Measurements from ENCODE around the gene GRID2.

The GRID2 gene

DNA sequence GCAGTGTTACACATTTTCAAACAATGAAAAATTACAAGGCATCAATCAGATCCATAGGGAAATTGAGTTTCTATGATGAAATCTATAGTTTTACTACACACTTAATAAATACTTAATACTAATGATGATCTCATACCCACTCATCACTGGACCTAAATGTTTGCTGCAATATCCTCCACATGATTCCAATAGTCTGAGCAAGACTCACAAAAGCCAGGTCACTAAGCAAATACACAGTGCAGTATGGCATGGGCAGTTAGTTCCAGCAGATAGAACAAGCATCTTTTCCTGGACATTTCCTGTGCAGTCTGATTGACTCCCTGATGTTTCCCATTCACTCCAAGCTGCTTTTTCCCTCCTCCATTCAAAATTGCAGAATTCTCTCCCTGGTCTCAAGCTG is 1415.8 kb downstream of the GRID2 start:
- DNase-seq, result no peak

DNA sequence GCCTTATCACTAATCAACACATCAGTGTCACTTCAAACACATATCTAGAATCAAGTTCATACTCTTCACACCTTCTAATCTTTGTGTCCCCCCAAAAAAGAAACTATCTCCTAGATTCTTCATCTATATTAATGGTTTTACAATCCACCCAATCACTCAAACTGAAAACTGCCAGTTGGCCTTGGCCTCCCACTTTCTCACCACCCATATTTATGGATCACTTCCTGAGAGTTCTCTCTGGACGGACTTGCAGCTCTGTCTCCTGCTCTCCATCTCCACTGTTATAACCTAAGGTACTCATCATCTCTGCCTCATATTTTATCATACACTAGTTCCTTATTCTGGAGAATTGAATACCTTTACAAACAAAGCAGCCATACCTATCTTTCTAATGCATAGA is 1418.7 kb downstream of the GRID2 start:
- DNase-seq, result no peak

DNA sequence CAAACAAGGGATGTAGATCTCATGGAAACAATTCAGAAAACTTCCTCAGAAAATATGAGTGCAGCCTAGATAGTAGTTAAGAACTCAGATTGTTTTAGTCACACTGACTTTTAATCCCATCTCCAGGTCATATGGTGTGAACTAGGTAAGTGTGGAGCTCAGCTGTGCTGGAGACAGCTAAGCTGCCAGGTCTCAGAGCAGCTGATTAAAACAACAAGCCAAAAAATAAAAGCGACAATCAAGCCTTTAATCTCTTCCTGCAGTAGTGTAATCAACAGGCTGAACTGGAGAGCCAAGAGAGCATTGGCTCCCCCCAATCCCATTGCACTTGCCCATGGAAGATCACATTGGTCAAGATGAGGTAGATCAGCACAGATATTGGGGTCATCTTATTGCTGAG is 1426.5 kb downstream of the GRID2 start:
- DNase-seq, result no peak

DNA sequence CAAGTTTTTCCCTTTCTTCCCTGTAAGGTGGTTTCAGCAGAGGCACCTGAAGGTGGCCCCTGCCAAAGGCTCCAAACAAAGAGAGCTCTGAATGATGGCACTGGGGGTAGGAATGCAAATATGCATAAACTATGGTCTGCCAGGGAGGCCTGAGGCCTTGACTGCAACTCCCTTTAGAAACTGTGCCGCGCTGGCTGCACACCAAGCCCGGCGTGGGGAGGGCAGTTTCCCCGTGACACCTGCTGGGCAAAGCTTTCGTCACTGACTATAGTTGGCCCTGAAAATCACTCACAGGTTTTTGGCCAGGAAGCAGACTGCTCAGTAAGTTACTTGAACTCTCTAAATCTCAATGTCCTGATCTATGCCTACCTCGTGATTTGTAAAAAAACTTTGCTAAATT is 1427.0 kb downstream of the GRID2 start:
- no peak for DNase-seq

DNA sequence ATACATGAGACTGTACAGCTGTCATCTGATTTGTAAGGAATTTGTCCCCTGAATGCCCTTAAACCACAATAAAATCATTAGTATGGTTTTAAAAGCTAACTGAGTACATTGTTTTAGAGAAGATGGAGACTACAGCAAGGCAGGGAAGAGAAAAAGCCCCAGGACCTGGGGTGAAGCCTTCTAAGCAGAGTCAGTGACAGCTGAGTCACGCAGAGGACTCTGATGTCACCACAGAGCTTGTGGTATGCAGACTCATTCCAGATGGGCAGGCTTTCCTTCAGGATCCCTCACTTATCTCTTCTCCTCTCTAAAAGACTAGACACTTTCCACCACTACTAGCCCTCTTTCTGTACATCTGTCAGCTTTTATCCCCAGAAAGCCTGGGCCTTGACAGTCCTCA is 1427.7 kb downstream of the GRID2 start:
- no peak for DNase-seq

DNA sequence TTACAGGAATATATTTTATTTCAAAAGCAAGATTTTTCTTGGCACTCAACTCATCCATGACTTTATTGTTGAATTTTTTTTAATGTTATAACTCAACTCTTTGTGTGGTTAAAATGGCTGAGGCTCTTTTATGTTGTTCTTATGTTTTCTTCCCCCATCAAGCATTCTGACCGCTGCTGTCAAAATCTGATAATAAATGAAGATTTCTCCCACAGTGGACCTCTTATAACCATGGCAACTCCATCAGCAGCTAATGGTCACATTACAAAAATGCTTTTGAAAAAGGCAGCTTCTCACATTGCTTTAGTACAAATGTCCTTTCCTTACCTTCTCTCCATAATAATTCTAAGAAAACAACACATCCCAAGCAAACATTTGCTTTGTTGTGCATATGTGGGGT is 1428.7 kb downstream of the GRID2 start:
- no peak for DNase-seq

DNA sequence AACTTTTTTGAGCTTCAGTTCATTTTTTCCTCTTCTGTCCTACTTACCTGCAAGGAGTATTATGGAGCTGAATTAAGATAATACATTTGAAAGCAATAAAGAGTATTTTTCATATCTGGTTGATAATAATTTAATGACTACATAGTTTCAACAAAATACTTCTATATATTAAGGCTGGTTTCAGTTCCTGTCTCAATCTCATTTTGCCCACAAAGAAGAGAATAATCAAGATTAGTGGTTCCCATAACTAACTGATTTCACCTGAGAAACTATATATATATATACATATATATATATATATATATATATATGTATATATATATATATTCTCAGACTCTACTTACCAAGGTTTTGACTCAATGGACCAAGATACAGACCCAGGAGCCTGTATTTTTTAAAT is 1437.1 kb downstream of the GRID2 start:
- DNase-seq, result no peak

DNA sequence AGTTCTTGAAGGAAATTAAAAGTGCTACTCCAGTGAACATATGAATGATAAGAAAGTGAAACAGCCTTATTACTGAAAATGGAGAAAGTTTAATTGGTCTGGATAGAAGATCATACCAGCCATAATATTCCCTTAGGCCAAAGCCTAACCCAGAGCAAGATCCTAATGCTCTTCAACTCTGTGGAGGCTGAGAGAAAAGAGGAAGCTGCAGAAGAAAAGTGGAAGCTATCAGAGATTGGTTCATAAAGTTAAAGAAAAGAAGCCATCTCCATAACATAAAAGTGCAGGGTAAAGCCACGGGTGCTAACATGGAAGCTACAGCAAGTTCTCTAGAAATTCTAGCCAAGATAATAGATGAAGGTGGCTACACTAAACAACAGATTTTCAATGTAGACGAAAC is 1439.3 kb downstream of the GRID2 start:
- no peak for DNase-seq

DNA sequence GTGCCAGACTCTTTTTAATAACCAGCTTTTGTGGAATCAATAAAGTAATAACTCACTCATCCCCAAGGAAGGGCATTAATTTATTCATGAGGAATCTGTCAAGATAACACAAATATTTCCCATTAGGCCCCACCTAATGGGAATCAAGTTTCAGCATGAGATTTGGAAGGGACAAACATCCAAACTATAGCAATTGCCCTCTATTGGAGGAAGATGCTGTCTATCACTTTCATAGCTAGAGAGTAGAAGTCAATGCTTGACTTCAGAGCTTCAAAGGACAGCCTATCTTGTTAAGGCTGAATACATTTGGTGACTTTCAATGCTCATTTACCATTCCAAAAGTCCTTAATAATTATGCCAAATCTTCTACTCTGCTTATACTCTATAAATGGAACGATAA is 1439.9 kb downstream of the GRID2 start:
- no peak for DNase-seq

DNA sequence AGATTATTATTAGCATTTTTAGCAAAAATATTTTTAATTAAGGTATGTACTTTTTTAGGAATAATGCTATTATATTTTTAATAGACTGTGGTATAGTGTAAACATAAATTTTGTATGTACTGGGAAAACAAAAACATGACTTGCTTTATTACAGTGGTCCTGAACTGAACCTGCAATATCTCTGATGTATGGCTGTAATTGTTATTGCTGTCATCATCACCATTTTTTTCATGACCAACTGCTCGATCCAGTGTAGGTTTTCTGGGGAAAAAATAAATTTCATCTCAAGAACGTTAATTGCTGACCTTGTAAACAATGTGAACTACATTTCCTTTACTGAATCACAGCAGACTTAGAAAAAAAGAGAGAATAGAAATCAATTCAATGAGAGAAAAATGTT is 1441.2 kb downstream of the GRID2 start:
- no peak for DNase-seq

DNA sequence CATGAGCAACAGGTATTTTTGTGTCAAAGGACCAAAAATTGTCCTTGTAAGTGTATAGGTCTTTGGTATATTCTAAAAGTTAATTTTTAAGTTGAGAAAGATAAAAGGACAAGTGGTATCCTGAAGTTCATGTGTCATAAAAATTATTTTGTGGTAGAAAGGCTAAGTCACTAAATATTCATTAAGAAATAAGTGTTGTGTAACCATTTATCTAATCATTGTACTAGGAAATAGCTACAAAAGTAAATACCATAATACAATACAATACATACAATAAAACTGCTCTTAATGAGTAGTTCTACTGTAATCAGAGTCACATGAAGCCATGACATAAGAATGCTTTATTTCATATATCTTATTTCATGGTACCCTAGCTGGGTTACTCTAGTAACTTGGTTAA is 1442.3 kb downstream of the GRID2 start:
- DNase-seq, result no peak

DNA sequence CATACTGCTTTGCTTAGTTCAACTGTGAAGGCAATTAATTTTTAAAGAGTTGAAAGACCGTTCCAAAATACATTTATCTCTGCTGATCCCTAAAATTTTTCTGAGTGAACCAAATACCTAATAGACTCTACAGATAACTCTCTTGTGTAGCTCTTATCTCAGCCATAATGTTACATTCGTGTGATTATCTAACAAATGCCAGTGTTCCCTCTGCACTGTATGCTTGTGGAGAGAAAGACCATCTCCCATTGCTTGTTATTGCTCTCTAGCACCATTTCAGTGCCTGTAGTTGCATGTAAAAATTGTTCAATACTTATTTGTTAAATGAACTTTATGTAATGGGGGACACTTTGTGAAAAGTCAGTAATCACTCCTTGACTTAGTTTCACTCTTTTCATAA is 1443.5 kb downstream of the GRID2 start:
- DNase-seq, result no peak

DNA sequence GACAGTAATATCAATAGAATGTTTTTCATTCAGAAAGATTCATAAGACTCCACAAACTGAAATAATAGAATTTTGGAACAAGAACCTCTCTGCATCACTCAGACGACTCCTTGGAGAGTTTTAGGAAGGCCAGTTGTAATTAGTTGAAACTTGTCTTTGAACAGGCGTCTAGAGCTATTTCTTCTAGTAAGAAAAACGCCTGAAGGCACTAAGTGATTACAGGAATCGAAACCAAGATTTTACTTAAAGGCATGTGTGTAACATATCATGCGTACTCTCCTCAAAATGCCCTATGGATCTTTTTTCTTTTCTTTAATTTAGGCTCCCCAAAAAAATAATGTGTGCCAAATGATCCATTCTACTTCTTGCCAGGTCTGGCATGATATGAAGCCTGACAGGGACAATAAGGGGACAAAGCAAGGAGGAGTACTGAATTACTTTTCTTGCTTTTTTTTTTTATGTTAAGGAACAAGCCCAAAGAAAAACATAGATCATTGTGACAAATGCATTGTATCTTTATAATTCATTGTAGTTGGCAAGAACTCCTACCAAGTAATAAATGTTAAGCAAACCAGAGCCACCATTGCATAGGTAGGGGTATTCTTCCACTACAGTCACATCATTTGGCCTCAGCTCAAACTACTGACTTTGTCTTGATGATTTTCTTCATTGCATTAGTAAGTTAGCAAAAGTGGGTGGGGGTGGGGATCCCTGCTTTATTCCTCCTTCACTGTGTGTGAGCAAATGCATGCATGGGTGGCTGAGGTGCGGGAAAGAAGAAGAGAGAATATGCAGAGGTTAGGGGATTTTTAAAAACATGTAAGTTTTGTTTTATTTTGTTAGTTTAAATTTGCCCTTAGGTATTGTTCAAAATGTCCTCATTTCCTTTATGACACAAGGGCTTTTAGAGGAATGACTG is 1444.9 kb downstream of the GRID2 start:
- no peak for DNase-seq

DNA sequence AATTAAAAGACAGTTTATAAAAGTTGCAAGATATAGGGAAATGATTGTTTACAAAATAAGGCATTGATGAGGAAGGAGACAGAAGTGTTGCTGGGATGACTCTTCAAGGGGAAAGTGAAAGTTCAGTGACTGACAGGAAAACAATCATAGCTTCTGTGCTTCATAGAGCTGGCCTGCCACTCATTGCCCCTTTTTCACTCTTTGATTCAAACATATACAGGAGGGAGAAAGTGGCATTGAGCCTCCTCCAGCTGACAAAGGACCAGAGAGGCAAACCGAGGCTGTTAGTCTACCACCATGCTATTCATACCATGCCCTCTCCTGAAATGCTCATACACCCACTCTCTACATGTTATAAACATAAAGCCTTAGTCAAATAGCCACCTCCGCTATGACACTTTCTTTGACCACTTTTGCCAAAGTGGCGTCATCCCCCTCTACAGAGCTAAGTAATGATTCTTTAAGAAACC is 1445.6 kb downstream of the GRID2 start:
- no peak for DNase-seq

DNA sequence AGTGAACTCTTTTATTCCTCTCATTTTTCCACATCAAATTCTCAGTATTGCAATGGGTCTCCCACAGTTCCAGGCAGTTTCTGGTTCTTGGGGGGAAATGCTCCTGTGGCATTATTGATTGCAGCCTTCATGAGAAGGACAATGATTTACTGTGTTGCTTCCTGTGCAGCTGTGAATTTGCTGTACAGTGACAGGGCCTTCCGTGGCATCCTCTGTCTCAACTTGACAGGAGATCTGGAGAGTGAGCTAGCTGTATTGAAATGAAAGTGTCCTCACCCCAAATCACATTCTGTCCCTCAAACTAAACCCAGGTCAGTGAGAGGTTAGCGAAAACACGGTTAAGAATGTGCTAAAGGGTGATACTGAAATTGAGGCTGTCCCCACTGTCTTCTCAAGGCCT is 1447.6 kb downstream of the GRID2 start:
- no peak for DNase-seq

DNA sequence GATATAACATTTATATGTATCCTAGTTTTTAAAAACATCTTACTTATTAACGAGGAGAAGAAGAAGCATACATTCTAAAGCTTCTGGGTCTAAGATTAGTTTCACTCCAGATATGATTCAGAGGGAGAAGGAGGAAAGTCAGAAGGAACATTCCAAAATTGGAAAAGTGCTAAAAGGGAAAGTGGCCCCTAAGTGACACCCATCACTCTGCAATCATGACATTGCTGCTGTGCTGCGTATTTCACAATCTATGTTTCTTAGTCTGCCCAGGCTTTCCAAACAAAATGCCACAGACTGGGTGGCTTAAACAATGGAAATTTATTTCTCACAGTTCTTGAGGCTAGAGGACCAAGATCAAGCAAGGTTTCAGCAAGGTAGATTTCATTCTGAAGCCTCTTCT is 1452.3 kb downstream of the GRID2 start:
- no peak for DNase-seq

DNA sequence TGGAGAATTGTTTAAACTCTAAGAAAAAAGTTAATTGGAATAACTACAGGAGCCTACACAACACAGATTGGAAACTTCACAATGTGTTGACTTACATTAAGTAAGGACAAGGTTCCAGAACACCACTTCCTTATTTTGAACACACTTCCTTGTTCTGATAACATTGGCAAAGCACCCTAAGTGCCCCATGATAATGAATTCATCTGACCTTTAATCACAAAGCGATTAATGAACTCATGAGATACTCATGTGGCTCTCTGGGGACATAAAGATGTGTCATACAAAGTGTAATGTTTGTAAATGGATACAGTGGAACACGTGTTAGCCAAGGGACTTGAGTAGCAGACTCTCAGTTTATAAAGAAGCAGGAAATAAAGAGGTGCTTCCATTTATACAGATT is 1455.7 kb downstream of the GRID2 start:
- no peak for DNase-seq

DNA sequence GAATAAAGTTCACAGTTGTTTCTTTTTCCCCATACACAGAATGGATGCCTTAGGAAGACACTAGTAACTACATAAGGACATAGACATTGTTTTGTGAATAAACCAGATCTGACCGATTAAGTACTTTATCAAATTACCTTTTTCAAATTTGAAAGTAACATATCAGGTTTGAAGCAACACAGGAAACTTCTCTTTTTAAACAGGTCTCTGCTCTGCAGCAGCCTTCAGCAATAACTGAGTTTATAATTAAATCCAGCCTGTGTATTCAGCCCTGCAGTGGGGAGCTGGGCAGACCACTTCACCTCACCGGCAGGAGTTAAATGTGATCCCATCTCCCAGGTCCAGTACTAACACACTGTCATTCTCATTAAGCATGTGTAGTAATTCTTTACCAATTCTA is 1456.5 kb downstream of the GRID2 start:
- DNase-seq, result no peak

DNA sequence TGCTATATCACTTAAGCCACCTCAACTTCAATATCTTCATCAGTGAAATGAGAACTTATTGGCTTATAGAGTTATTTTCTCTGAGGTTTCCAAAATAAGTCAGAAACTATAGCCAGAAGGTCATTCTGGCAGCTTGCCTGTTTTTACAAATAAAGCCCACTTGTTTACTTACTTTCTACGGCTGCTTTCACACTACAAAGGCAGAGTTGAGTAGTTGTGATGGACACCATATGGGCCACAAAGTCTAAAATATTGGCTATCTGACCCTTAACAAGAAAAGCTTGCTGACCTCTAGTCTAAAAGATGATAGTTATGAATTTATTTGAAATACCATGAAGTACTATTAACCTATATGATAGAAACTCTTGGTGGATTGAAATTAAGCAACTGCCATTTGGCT is 1457.5 kb downstream of the GRID2 start:
- no peak for DNase-seq

DNA sequence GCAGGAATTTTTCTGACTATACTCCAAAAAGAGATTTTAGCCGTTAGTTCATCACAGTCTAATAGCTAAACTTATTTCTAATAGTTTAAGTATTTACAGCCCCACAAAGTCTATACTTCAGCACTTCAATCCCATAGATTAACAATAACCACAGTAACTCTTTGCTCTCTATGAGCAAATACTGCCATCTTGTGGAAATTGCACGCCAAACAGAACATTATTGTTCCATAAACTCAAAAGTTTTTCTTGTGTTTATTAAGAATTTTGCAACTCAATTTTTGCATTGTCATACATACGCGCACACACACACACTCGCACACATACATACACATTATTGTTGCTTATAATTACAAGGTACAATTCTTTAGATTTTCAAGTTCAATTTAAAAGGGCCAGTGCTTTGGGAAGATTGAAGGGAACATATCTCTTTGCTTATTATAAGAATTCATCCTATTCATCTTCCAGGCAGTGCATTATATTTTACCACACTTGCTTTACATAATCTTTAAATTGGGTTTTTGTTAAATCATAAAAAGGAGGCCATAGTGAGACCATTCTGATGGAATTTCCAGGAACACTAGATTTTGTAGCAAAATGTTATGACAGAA is 1461.0 kb downstream of the GRID2 start:
- peak; percentile 9 for DNase-seq

DNA sequence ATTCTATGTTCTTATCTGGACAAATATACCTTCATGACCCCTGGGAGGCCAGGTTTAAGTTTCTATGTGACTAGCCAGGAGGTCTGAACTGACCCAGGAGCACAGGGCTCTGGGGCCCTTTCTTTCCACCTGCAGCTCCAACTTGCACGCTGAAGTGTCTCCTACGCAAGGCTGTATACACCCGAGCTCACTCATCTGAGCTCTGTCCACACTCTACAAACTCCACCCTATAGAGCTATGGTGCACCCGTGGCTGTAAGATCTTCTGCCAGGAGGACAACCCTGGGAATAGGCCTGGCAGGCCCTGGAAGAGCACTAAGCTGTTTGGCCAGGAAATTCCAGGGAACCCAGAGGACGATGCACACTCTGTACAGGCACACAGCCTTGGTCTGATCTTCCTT is 1464.2 kb downstream of the GRID2 start:
- DNase-seq, result no peak

DNA sequence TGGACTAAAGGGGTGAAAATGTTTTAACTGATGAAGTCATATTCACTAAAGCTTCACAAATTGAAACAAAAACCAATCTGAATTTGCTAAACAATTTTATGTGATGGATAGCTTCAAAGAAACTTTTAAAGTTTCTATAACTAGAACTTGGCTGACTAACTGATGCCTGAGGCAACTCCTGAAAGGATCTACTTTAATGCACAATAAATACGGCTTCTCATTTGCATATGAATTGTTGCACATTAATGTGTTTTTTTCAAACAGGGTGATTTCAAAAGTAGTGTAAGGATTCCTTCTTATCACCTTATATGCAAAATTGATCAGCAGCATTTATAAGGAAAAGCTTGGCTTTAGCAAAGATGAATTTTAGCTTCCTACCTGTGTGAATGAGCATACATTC is 1466.4 kb downstream of the GRID2 start:
- DNase-seq, result no peak

DNA sequence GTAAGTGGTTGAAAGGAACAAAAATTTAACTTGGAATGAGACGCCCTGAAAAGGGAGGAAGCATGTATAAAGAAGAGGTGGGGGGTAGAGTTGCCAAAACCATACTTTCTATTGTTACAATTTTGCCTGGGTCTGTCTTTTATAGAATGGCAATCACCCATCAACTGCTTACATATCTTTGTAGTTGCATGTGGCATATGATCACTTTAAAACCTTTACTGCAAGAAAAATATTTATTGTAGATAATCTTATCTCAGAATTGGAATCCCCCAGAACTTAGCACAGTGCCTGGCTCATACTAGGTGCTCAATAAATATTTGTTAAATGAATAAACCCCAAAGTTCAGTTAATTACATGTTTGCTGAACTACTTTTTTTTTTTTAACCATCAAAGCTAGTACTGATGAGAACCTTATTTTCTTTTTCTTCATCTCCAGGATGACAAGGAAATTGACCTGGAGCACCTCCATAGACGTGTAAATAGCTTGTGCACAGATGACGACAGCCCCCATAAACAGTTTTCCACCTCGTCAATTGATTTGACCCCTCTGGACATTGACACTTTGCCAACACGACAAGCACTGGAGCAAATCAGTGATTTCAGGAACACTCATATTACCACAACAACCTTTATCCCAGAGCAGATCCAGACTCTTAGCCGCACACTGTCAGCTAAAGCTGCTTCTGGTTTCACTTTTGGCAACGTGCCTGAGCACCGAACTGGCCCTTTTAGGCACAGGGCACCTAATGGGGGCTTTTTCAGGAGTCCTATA is 1468.1 kb downstream of the GRID2 start:
- no peak for DNase-seq

DNA sequence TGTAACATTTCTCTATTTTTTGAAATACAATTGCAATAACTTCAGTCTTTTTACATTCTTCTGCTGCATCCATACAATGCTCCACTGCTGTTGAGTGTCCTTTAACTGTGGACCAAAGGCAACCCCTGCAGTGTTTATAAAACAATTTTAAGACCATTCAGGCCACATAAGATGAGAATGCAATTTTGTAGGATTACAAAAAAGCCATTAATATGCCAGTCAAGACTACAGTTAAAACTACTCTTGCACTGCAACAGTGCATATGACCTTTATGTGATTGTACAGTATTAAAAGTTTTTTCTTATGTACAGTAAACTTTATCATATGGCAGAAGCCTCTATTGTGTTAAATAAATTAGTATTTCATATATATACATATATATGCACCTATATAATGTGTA is 1469.1 kb downstream of the GRID2 start:
- DNase-seq, result no peak

Data from stimulated activated CD4-positive, alpha-beta T cell treated with anti-CD3 and anti-CD28 coated beads, Interleukin-15, amount 100 ng/mL, for 24 hours (primary cell).